Activated CD4-positive, alpha-beta T cell treated with anti-CD3 and anti-CD28 coated beads, Interleukin-2, amount 50 U/mL, for 1 hour (primary cell): Measurements from ENCODE around the gene AARS2.

Experiments used
- DNase-seq: peaks from one replicate; pipeline ENCODE4 v3.0.0-alpha.2; 2020

The AARS2 gene

DNA sequence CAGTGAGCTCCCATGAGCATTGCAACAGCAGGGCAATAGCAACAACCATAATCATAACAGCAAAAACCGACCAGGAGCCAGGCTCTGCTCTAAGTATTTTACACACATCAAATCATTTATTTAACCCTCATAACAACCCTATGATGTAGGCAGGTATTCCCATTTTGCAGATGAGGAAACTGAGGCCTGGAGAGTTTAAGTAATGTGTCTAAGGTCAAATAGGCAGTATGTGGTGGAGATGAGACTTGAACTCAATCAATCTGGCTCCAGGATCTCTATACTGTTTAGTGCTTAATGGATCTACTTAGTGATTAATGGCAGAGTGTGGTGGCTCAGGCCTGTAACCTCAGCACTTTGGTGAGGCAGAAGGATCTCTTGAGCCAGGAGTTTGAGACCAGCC is 39.5 kb downstream of the AARS2 start:
- no peak for DNase-seq

- DNase-seq, result no peak
Observed at GRCh38 chr6:44272999-44273566, 40.1 kb downstream of the AARS2 start.

GRCh38 chr6:44272529-44272928 is 40.6 kb downstream of the AARS2 start:
- no peak for DNase-seq

DNA sequence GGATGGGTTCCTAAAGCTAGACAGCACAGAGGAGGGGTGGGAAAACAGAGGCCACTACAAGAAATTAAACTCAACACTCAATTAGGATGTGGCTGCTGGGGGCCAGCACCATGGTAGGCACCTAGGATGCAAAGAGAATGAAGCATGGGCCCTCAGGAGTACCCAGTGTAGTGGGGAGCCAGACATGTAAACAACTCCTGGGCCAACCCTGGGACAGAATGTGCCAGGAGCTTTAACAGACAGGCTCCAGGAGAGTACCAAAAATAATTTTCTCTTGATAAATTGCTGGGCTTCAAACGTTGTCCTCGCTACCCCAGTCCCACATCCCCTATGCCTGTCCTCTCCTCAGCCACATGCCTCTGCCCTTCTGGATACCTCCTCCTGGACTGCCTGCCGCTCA is 41.2 kb downstream of the AARS2 start:
- no peak for DNase-seq

GRCh38 chr6:44271406-44271723 is 41.8 kb downstream of the AARS2 start:
- no peak for DNase-seq

DNA sequence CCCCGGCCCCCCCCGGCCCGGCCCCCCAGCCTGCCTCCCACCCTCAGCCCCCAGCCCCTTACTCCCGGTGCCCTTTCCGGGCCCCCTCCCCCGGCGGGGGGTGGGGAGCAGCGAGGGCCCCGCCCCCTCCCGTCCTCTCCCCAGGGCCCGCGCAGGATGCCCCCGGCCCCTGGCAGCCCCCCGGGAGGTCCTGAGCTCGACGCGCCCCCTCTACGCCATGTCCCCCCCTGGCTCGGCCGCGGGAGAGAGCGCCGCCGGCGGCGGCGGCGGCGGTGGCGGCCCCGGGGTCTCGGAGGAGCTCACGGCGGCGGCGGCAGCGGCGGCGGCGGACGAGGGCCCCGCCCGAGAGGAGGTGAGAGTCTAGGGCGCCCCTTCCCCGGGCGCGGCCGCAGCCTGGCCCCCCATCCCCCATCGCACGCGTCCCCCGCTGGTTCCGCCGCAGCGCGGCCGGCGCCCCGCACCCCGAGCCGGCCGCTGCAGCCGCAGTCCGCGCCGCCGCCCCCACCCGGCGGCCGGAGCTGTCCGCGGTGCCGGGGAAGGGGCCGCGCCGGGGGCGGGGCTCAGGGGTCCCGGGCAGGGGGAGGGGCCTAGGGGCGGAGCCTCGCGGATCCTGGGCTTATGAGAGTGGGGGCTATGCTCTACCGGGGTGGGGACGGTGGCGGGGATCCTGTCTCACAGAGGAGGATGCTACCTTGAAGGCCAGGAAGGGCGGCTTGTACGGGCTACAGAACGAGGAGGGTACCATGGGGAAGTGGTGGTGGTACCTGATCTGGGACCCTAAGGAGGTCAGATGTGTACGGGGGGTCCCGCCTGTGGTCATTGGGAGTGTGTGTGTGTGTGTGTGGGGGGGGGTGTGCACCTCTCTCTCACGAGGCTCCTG is 42.4 kb downstream of the AARS2 start:
- DNase-seq, result no peak

- no peak for DNase-seq
Observed at GRCh38 chr6:44269921-44270525, 43.1 kb downstream of the AARS2 start, which contains the start of gene TMEM151B. Gene TMEM151B (plus strand): TSS chr6:44270450. CDS start chr6:44270743, 293 bp downstream.

DNA sequence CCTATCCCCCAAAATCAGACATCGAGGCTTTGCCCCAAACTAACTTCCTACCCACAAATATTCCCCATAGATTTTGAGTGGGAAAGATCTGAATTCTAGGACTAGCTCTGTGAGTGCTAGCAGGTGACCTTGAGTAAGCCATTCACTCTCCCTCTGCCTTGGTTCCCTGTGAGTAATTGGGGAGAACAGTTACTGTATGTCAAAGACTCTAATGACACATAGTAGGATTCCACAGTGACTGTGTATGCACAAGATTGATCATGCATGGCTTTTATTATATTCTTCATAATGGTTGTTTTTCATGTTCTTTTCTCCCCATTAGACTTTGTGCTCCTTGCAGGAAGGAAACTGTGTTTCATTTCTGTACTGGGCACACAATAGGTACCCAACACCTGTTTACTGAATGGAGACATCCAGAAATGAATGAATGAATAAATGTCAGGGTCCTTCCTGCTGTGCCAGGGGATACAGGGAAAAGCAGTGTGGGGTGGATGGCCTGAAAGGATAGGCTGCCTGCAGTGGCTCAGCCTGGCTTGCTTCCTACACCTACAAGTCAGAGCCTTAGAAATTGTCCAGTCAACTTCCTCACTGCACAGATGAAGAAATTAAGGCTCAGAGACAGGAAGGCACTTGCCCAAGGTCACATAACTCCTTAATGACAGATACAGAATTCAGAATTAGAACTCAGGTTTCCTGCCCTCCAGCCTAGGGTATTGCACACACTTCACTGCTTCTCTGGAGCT is 43.8 kb downstream of the AARS2 start:
- no peak for DNase-seq

DNA sequence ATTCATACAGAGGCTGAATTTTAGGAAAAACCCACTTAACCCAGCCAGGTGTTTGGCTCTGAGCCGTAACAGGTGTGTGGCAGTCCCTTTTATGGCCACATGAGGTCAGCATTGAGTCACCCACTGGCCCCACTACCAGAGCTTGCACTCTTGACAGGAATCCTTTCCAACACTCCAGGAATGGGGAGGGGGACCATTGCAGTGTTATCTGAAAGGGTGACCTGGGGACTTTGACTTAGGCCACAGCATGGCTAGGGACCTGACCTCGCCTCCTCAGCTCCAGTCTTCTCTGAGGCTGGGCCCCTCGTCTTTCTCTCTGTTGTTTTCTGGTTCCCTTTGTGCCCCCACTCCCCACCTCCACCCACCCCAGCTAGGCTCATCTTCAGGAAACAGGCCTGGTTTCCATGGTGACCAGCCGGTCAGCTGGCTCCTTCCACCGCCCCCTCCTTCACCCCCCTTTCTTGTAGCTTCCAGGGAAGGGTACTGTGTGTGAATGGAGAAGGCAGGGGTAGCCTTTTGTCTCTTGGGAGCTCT is 45.0 kb downstream of the AARS2 start:
- peak; percentile 67 for DNase-seq

- no peak for DNase-seq
Observed at GRCh38 chr6:44267252-44267651, 45.9 kb downstream of the AARS2 start.

DNA sequence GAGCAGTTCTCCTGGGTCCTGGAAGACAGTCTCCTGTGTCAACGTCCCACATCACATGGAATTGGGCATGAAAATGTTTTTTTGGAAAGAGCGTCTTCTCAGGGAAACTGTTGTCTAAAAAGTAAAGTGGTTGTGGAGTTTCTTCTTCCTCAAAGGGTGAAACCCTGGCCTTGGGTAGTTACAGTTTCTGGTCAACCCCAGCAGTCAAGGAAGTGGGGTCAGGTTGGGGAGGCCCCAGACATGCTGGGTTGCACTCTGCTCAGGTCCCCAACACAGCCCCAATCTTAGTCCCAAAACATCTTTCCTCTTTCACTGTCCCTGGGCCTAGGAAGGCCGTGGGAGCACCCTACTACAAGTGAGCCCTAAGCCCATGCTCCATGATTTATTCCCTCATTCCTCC is 46.8 kb downstream of the AARS2 start:
- no peak for DNase-seq

DNA sequence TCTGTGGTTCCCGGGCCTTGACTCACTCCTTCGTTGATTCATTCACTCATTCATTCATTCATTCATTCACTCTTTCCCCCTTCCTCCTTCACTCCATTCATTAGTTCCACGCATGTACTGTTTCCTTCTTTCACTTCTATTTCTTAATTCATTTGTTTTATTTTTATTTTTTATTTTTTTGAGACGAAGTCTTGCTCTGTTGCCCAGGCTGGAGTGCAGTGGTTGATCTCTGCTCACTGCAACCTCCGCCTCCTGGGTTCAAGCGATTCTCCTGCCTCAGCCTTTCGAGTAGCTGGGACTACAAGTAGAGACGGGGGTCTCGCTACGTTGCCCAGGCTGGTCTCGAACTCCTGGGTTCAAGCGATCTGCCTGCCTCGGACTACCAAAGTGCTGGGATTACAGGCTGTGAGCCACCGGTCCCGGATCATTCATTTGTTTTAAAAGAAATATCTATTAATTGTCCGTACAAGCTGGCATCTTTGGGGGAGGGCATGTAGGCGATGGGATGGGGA is 47.4 kb downstream of the AARS2 start:
- DNase-seq, result no peak

DNA sequence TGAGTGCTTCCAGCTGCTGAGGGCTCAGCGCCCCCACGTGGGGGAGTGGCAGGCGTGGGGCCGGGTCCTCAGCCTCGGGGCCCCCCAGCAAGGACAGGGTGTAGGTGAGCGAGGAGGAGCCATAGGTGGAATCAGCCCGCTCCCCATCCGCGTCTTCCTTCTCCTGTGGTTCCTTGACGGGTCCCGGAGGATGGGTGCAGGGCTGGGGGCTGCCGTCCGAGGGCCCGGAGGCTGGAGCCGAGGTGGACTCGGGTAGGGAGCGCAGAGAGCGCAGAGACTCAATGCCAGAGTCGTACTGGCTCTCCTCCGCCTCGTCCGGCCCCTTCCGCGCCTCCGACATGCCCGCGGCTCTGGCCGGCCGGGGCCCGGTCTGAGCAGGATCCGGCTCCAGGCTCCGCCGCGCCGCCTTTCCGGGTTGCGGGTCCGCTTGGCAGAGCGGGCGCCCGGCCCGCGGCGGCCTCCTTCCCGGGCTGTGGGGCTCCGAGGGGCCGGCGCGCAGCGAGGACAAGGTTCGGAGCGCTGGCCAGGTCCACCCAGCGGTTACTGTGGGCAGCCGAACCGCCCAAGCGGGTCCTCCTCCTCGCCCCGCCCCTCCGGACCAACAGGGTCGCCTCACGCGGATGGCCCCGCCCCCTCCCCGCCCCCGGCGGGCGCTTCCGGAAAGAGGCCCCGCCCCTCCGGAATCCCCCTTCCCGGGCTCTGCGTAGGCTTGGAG is 48.0 kb downstream of the AARS2 start, which contains the start of gene NFKBIE:
TSS of gene NFKBIE (minus strand) at position 545 of the 715 bp plus-strand sequence. CDS start at position 340, 205 bp downstream.
- peak; percentile 95 for DNase-seq

GRCh38 chr6:44264154-44265006 is 48.8 kb downstream of the AARS2 start:
- DNase-seq, result no peak

DNA sequence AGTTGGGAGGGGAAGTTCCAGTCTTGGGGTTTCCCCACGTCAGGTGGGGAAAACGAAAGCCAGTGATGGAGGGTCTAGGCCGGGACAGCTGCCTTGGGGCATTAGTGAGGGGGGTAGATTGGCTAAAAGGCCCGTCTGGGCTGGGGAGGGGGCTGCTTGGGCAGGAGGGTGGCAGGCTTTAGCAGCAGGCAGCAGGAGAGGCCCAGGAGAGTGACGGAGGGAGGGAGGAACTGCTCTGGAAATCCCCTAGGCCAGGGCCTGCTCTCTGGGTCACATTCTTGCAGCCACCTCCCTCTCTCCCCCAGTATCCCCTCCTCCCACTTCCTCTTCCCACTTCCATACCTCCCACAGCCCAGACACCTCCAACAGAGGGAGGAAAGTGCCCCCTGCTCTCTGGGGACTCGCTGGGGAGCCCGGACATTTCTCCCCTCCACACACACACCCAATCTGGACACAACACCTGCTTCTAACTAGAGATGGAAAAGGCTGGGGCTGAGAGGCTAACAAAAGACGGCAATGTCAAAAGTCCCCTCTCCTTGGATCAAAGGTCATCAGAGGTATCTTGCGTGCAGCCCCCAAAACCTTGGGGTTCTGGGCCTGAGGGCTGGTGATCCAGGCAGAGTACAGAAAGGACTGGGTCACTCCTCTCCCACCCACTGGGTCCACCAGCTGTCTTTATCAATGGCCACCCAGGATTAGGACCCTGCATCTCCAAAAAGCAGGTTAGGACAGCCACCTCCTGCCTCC is 49.6 kb downstream of the AARS2 start:
- DNase-seq, result no peak

GRCh38 chr6:44262467-44263353 is 50.4 kb downstream of the AARS2 start:
- DNase-seq, result no peak

DNA sequence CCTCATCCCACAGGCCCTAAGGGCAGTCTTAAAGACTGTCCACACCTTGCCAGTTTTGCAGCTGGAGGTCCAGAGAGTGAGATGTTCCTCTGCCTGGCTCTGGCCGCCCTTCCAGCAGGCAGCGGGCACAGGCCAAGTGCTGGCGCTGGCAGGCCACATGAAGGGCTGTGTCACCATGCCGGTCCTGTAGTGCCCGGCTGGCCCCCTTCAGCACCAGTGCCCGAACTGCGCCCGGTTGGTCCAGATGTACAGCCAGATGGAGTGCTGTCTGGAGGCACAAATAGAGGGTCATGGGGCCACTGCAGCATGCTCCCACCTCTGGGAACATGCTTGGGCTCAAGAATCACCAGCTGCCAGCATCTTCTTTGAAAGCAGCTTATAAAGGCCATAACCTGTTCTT is 51.6 kb downstream of the AARS2 start:
- DNase-seq, result no peak

DNA sequence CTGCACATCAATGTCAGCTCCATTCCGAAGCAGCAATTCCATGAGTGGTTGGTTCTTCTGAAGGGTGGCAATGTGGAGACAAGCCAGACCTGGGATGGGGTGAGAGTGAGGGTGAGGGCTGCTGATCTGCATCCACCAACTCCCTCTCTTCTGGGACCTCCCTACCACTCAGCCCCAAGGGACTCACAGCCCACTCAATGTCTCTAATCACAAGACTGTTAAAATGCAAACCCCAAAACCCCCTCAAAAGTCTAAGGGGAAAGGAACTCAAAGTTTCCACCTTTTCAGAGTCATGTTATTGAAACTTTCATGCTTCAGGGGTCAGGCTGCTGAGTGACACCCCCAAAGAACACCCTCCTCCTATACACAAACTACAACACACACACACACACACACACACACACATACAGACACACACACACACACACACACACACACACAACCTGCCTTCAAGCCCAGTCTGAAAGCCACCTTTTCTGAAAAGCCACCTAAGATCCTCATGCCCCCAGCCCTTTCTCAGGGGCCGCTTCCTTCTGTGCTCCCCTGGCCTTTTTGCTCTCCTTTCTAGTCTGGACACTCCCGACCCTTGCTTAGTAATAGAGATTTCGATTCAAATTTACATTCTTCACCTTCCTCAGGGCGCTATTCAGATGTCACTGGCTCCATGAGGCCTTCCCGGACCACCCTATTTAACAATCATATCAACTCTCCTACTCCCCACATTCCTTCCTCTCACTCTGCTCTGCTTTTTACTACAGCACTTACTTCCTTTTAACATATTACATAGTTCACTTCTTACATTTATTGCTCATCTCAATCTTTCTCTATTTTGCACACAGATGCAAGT is 52.5 kb downstream of the AARS2 start:
- DNase-seq, result no peak
